Hepatocyte (in vitro differentiated cells): ENCODE measurements around the gene CAMKMT.

ENCODE experiments used
- EZH2 ChIP-seq: fragments of 200-600 bp; sonication (generic); IDR thresholded peaks from 2 replicates; pipeline ENCODE4 v1.6.1; 2016; ENCODE audit warnings: antibody characterized with exemption, mild to moderate bottlenecking, borderline replicate concordance
- EZH2phosphoT487 ChIP-seq: fragments of 200-600 bp; sonication (generic); IDR thresholded peaks from one replicate; pipeline ENCODE4 v1.6.1; 2018; ENCODE audit warnings: antibody characterized with exemption, mild to moderate bottlenecking, low read depth, moderate library complexity; ENCODE audit not compliant: unreplicated experiment, severe bottlenecking
- TF ChIP-seq, protein P1 (sequence below): fragments of 200-600 bp; sonication (generic); IDR thresholded peaks from 2 replicates; pipeline ENCODE4 v1.5.1; 2016; ENCODE audit warnings: antibody characterized with exemption, mild to moderate bottlenecking; ENCODE audit not compliant: poor library complexity

- TF ChIP-seq, protein P1, sequence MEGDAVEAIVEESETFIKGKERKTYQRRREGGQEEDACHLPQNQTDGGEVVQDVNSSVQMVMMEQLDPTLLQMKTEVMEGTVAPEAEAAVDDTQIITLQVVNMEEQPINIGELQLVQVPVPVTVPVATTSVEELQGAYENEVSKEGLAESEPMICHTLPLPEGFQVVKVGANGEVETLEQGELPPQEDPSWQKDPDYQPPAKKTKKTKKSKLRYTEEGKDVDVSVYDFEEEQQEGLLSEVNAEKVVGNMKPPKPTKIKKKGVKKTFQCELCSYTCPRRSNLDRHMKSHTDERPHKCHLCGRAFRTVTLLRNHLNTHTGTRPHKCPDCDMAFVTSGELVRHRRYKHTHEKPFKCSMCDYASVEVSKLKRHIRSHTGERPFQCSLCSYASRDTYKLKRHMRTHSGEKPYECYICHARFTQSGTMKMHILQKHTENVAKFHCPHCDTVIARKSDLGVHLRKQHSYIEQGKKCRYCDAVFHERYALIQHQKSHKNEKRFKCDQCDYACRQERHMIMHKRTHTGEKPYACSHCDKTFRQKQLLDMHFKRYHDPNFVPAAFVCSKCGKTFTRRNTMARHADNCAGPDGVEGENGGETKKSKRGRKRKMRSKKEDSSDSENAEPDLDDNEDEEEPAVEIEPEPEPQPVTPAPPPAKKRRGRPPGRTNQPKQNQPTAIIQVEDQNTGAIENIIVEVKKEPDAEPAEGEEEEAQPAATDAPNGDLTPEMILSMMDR = no peak
- no peak for TF ChIP-seq EZH2
- TF ChIP-seq EZH2phosphoT487 = no peak
Observed at GRCh38 chr2:44533508-44533907, 171.8 kb downstream of the CAMKMT start.
